H1 (cell line): ENCODE data around the gene SMAGP.

Source experiments
- ATF3 ChIP-seq: IDR thresholded peaks from 2 replicates; pipeline ENCODE4 v1.6.1; 2011; ENCODE audit warnings: low read depth, mild to moderate bottlenecking, low read length; ENCODE audit not compliant: insufficient read depth
- BACH1 ChIP-seq: IDR thresholded peaks from 2 replicates; pipeline ENCODE4 v1.6.1; 2012; ENCODE audit warnings: low read length, improper control_type of control experiment
- CHD2 ChIP-seq: IDR thresholded peaks from 2 replicates; pipeline ENCODE4 v1.6.1; 2012; ENCODE audit warnings: low read length, improper control_type of control experiment
- CTCF ChIP-seq, 3 experiments: IDR thresholded peaks; 1 replicate in 2 of 3; 2 replicates in 1 of 3; pipeline versions ENCODE4 v1.5.1 to v1.6.1; 2011; ENCODE audit warnings: low read length in 3 of 3, mild to moderate bottlenecking in 3 of 3, inconsistent platforms in 2 of 3, low read depth in 1 of 3, moderate library complexity in 1 of 3; ENCODE audit not compliant: insufficient read depth in 1 of 3; ENCODE audit errors: control extremely low read depth in 1 of 3
- EGR1 ChIP-seq: IDR thresholded peaks from 2 replicates; pipeline ENCODE4 v1.6.1; 2011; ENCODE audit warnings: low read depth, low read length, borderline replicate concordance
- EZH2 ChIP-seq: fragments of 200-600 bp; sonication (generic); IDR thresholded peaks from 2 replicates; pipeline ENCODE4 v1.7.1; 2012; ENCODE audit warnings: low read depth, mild to moderate bottlenecking, moderate library complexity, low read length, inconsistent platforms; ENCODE audit not compliant: severe bottlenecking
- GABPA ChIP-seq: IDR thresholded peaks from 2 replicates; pipeline ENCODE4 v1.6.1; 2011; ENCODE audit warnings: mild to moderate bottlenecking, low read length, moderate library complexity, borderline replicate concordance; ENCODE audit not compliant: insufficient read depth
- JUN ChIP-seq: IDR thresholded peaks from 2 replicates; pipeline ENCODE4 v1.6.1; 2011; ENCODE audit warnings: low read depth, mild to moderate bottlenecking, improper control_type of control experiment, low read length
- MAX ChIP-seq: IDR thresholded peaks from 2 replicates; pipeline ENCODE4 v1.6.1; 2012; ENCODE audit warnings: inconsistent platforms
- NANOG ChIP-seq: IDR thresholded peaks from 2 replicates; pipeline ENCODE4 v1.6.1; 2011; ENCODE audit warnings: low read length, low read depth, mild to moderate bottlenecking, inconsistent platforms; ENCODE audit not compliant: insufficient read depth, poor library complexity, severe bottlenecking
- POLR2AphosphoS5 ChIP-seq: IDR thresholded peaks from 2 replicates; pipeline ENCODE4 v1.6.1; 2011; ENCODE audit warnings: low read depth, low read length
- USF2 ChIP-seq: IDR thresholded peaks from 2 replicates; pipeline ENCODE4 v1.6.1; 2011; ENCODE audit warnings: low read length, improper control_type of control experiment
- ZNF274 ChIP-seq: IDR thresholded peaks from 2 replicates; pipeline ENCODE4 v1.7.0; 2012; ENCODE audit warnings: low read length, borderline replicate concordance; ENCODE audit errors: extremely low read depth

- TF ChIP-seq MAX (no peak), CTCF (IDR thresholded peaks at IDR 0.05; ENCODE audit: control extremely low read depth in 1 of 3, insufficient read depth in 1 of 3, low read depth in 1 of 3, low read length in 3 of 3) (no peak), USF2 (no peak), NANOG (no peak), CHD2 (no peak), ATF3 (no peak), EGR1 (no peak), ZNF274 (no peak), POLR2AphosphoS5 (no peak; the same call in 1 of the 2 replicates), GABPA (no peak), EZH2 (no peak), JUN (no peak), BACH1 (no peak)
Measured at GRCh38 chr12:51242120-51242519, 28.1 kb downstream of the SMAGP start.
